ENCODE results near the gene ZNF732.
"Not testable (repeated sequence)": the region's sequence is repeated elsewhere in the genome, so short reads cannot be mapped to it uniquely, and the experiment has no call there.

ZNF732 gene

DNA sequence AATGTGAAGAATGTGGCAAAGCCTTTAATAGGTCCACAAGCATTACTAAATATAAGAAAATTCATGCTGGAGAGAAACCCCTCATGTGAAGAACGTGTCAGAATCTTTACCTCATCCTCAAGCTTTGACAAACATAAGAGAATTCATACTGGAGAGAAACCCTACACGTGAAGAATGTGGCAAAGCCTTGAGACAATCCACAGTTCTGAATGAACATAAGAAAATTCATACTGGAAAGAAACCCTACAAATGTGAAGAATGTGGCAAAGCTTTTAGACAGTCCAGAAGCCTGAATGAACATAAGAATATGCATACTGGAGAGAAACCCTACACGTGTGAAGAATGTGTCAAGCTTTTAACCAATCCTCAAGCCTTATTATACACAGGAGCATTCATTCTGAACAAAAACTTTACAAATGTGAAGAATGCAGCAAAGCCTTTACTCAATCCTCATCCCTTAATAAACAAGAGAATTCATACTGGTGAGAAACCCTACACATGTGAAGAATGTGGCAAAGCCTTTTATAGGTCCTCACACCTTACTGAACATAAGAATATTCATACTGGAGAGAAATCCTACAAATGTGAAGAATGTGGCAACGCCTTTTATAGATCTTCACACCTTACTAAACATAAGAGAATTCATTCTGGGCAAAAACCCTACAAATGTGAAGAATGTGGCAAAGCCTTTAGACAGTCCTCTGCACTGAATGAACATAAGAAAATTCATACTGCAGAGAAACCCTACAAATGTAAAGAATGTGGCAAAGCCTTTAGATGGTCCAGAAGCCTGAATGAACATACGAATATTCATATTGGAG, 51.1 kb downstream of the ZNF732 start:
- no peak for DNase-seq (ENCODE audit: low spot score)

DNA sequence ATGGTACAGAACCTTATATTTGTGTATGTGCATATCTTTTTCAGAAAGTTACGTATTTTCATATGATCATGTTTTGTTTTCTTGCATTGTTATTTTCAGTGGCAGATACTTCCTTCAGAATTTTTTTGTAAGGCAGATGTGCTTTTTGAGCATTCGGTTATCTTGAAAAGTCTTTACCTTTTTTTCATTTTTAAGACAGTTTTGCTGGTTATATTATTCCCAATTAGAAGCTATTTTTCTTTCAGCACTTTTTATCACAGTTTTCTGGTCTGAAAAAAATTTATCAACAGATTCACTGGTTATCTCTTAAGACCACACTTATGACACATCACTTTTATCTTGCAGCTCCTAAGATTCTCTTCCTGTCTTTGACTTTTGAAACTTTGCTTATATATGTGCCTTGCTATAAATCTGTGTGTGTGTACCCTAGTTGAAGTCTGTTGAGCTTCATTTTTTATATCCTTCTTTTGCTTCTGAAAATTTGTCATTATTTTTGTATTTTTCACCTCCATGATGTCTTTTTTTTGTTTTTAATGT, 53.1 kb downstream of the ZNF732 start:
- DNase-seq (ENCODE audit: low spot score): no peak

DNA sequence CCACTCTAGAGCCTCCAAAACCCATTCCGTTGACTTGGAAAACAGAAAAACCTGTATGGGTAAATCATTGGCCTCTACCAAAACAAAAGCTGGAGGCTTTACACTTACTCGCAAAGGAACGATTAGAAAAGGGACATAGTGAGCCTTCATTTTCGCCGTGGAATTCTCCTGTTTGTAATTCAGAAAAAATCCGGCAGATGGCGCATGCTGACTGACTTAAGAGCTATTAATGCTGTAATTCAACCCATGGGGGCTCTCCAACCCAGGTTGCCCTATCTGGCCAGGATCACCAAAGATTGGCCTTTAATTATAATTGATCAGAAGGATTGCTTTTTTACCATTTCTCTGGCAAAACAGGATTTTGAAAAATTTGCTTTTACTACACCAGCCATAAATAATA, 60.8 kb downstream of the ZNF732 start:
- DNase-seq (ENCODE audit: low spot score): peak; percentile 1

- DNase-seq (ENCODE audit: low spot score): no peak
Measured at GRCh38 chr4:243426-243825, 61.8 kb downstream of the ZNF732 start.

GRCh38 chr4:242121-242848, 63.0 kb downstream of the ZNF732 start:
- peak; percentile 3 for DNase-seq (ENCODE audit: low spot score)

DNA sequence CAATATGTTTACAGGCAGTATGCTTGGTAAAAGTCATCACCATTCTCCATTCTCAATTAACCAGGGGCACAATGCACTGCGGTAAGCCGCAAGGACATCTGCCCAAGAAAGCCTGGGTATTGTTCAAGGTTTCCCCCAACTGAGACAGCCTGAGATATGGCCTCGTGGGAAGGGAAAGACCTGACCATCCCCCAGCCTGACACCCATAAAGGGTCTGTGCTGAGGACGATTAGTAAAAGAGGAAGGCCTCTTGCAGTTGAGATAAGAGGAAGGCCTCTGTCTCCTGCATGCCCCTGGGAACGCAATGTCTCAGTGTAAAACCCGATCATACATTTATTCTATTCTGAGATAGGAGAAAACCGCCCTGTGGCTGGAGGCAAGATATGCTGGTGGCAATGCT, 63.9 kb downstream of the ZNF732 start:
- DNase-seq (ENCODE audit: low spot score): not testable (repeated sequence)

DNA sequence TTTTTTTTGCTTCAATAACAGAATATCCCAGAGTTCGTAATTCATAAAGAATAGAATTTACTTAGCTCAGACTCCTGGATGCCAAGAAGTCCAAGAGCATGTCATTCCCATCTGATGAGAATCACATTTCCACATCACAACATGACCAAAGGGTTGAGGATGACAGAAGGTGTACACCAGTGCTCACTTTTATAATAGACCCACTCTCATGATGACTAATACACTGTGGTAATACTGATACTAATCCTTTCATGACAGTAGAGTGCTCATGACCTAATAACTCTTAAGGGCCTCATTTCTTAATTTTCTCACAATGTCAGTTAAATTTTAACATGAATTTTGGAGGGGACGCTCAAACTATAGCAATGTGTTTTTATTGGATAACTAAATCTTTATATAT, 69.2 kb downstream of the ZNF732 start:
- DNase-seq (ENCODE audit: low spot score): no peak

DNA sequence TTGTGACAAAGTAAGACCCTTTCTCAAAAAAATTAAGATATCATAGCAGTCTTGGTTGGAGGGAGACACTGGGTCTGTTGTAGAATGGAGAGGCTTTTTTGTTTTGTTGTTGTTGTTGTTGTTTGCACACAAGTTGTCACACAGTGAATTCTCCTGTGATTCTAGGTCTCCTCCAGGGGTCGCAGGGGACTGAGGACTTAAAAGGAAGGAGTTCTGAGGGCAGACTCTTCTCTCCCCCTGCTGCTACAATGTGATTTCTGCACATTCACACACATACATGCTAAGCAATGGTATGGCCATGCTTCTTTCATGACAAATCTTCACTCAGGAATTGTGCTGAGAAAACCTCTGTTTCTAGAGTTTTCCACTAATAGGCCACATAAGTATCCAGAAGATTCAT, 71.1 kb downstream of the ZNF732 start:
- DNase-seq (ENCODE audit: low spot score): no peak

DNA sequence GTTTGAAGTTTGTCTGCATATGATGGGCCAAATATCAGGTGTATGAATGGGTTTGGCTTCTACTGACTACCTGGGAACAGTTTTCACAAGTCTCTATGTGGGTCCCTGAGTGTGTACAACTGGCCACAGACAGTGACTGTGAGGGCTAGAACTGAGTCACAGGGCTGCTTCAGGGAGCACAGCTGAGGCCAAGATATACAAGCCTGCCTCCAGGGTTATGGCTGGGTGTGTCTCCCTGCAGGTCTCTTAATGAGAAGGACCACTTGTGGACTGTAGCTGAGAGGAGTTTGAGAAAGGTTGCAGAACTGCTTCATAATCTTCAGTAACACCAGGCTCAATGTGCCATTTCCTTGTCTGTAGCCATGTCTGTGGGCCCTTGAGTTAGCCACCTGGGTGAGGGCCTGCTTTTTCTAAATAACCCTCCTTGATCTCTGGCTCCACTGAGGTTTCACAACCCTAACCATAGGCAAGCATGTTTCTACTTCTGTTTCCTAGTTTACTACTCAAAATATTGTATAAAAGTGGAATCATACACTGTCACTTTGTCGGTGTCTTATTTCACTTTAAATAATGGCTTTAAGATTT, 81.3 kb downstream of the ZNF732 start:
- DNase-seq (ENCODE audit: low spot score): no peak
